Effector memory CD4-positive, alpha-beta T cell (primary cell): ENCODE results near the gene TMEM183A.

ENCODE experiments used
- DNase-seq, 3 donors: peaks; one replicate each; pipeline ENCODE4 v3.0.0-alpha.2; 2020
- H3K27ac ChIP-seq: 2 replicates; pipeline ENCODE4 v1.7.0; 2013; ENCODE audit warnings: mild to moderate bottlenecking, low read length, moderate library complexity; ENCODE audit not compliant: insufficient read depth, poor library complexity, severe bottlenecking
- H3K27me3 ChIP-seq: replicated peaks from 2 replicates; pipeline ENCODE4 v1.7.0; 2013; ENCODE audit warnings: mild to moderate bottlenecking, low read length; ENCODE audit not compliant: insufficient read depth, control insufficient read depth, poor library complexity, severe bottlenecking
- H3K36me3 ChIP-seq: 2 replicates; pipeline ENCODE4 v1.7.0; 2013; ENCODE audit warnings: mild to moderate bottlenecking, low read length, moderate library complexity; ENCODE audit not compliant: control insufficient read depth, insufficient read depth
- H3K4me1 ChIP-seq: 2 replicates; pipeline ENCODE4 v1.7.0; 2013; ENCODE audit warnings: low read length, mild to moderate bottlenecking; ENCODE audit not compliant: control insufficient read depth, insufficient read depth, poor library complexity, severe bottlenecking
- H3K4me3 ChIP-seq: 2 replicates; pipeline ENCODE4 v1.7.0; 2013; ENCODE audit warnings: low read length, low read depth, mild to moderate bottlenecking; ENCODE audit not compliant: insufficient read depth, poor library complexity, severe bottlenecking
- H3K9me3 ChIP-seq: 2 replicates; pipeline ENCODE4 v1.7.0; 2013; ENCODE audit warnings: mild to moderate bottlenecking, low read length, moderate library complexity; ENCODE audit not compliant: control insufficient read depth

TMEM183A gene

GRCh38 chr1:203037509-203038190, 30.5 kb downstream of the TMEM183A start:
- Histone ChIP-seq H3K27me3 (no peaks in the 10 kb centered on the region), H3K9me3 (no peaks in the 10 kb centered on the region), H3K4me1 (no peaks in the 10 kb centered on the region), H3K36me3 (no peaks in the 10 kb centered on the region), H3K27ac (no peak overlapping the region), H3K4me3 (no peak overlapping the region)
- DNase-seq, result no peak

- Histone ChIP-seq H3K4me1 (no peaks in the 10 kb centered on the region), H3K4me3 (no peak overlapping the region), H3K9me3 (no peaks in the 10 kb centered on the region), H3K27me3 (no peaks in the 10 kb centered on the region), H3K36me3 (no peaks in the 10 kb centered on the region), H3K27ac (no peak overlapping the region)
- DNase-seq, result no peak
These were observed 31.1 kb downstream of the TMEM183A start for GRCh38 chr1:203038217-203038741.

- no peaks in the 10 kb centered on the region for H3K36me3 ChIP-seq
- H3K27ac ChIP-seq, result no peak overlapping the region
- no peak overlapping the region for H3K4me3 ChIP-seq
- no peaks in the 10 kb centered on the region for H3K9me3 ChIP-seq
- no peaks in the 10 kb centered on the region for H3K4me1 ChIP-seq
- H3K27me3 ChIP-seq, result no peaks in the 10 kb centered on the region
- peak; percentile 8 to 25 (median 16) for DNase-seq
These were observed 31.9 kb downstream of the TMEM183A start for GRCh38 chr1:203038891-203039608.

GRCh38 chr1:203039609-203040512, 32.7 kb downstream of the TMEM183A start:
- Histone ChIP-seq H3K27me3 (no peaks in the 10 kb centered on the region), H3K27ac (no peak overlapping the region), H3K9me3 (no peaks in the 10 kb centered on the region), H3K36me3 (no peaks in the 10 kb centered on the region), H3K4me3 (no peak overlapping the region), H3K4me1 (no peaks in the 10 kb centered on the region)
- DNase-seq, result no peak

GRCh38 chr1:203040513-203041275, 33.5 kb downstream of the TMEM183A start:
- no peaks in the 10 kb centered on the region for H3K9me3 ChIP-seq
- no peaks in the 10 kb centered on the region for H3K27me3 ChIP-seq
- H3K4me3 ChIP-seq, result no peak overlapping the region
- no peak for DNase-seq
- H3K4me1 ChIP-seq, result no peaks in the 10 kb centered on the region
- no peaks in the 10 kb centered on the region for H3K36me3 ChIP-seq
- no peak overlapping the region for H3K27ac ChIP-seq

GRCh38 chr1:203041351-203041932, 34.3 kb downstream of the TMEM183A start:
- H3K4me1 ChIP-seq, result no peaks in the 10 kb centered on the region

GRCh38 chr1:203043830-203044545, 36.8 kb downstream of the TMEM183A start:
- Histone ChIP-seq H3K36me3 (no peaks in the 10 kb centered on the region), H3K4me3 (no peak overlapping the region), H3K4me1 (no peaks in the 10 kb centered on the region), H3K27ac (no peak overlapping the region), H3K9me3 (no peaks in the 10 kb centered on the region), H3K27me3 (no peaks in the 10 kb centered on the region)
- no peak for DNase-seq

More at GRCh38 chr1:203041351-203041932, 34.3 kb downstream of the TMEM183A start:
- Histone ChIP-seq H3K27ac (no peak overlapping the region), H3K27me3 (no peaks in the 10 kb centered on the region), H3K36me3 (no peaks in the 10 kb centered on the region), H3K4me3 (no peak overlapping the region), H3K9me3 (no peaks in the 10 kb centered on the region)
- DNase-seq, result no peak

- Histone ChIP-seq H3K9me3 (no peaks in the 10 kb centered on the region), H3K4me3 (no peak overlapping the region), H3K4me1 (no peaks in the 10 kb centered on the region), H3K36me3 (no peaks in the 10 kb centered on the region), H3K27ac (no peak overlapping the region), H3K27me3 (no peaks in the 10 kb centered on the region)
- no peak for DNase-seq
These were observed 37.5 kb downstream of the TMEM183A start for GRCh38 chr1:203044546-203045250.
